GM20000 (cell line): ENCODE data around the gene ADARB2.

Experiments
- DNase-seq: peaks from one replicate; pipeline ENCODE4 v3.0.0; 2012; ENCODE audit warnings: low spot score
- TF ChIP-seq, protein P1 (sequence below): IDR thresholded peaks from 2 replicates; pipeline ENCODE4 v1.5.1; 2012; ENCODE audit warnings: mild to moderate bottlenecking, control low read depth; ENCODE audit errors: extremely low read depth, missing control alignments

ADARB2 gene

GRCh38 chr10:1187151-1187854 is 550.0 kb downstream of the ADARB2 start:
- TF ChIP-seq, protein P1, sequence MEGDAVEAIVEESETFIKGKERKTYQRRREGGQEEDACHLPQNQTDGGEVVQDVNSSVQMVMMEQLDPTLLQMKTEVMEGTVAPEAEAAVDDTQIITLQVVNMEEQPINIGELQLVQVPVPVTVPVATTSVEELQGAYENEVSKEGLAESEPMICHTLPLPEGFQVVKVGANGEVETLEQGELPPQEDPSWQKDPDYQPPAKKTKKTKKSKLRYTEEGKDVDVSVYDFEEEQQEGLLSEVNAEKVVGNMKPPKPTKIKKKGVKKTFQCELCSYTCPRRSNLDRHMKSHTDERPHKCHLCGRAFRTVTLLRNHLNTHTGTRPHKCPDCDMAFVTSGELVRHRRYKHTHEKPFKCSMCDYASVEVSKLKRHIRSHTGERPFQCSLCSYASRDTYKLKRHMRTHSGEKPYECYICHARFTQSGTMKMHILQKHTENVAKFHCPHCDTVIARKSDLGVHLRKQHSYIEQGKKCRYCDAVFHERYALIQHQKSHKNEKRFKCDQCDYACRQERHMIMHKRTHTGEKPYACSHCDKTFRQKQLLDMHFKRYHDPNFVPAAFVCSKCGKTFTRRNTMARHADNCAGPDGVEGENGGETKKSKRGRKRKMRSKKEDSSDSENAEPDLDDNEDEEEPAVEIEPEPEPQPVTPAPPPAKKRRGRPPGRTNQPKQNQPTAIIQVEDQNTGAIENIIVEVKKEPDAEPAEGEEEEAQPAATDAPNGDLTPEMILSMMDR, result no peak
- no peak for DNase-seq

DNA sequence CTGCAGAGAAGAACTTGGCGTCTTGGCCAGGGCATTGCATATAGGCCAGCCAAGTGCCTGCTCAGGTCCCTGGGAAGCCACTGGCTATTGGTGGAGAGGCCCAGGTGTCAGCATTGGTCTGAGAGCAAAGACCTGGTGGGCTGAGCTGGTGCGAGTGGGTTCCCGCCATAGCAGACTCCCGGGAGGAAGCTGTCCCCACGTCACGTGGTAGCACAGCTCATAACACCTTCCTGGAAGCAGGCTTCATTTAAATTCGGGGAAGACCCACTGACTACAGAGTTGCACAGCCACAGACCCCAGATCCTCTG is 550.7 kb downstream of the ADARB2 start:
- TF ChIP-seq, protein P1, result no peak
- DNase-seq, result no peak

DNA sequence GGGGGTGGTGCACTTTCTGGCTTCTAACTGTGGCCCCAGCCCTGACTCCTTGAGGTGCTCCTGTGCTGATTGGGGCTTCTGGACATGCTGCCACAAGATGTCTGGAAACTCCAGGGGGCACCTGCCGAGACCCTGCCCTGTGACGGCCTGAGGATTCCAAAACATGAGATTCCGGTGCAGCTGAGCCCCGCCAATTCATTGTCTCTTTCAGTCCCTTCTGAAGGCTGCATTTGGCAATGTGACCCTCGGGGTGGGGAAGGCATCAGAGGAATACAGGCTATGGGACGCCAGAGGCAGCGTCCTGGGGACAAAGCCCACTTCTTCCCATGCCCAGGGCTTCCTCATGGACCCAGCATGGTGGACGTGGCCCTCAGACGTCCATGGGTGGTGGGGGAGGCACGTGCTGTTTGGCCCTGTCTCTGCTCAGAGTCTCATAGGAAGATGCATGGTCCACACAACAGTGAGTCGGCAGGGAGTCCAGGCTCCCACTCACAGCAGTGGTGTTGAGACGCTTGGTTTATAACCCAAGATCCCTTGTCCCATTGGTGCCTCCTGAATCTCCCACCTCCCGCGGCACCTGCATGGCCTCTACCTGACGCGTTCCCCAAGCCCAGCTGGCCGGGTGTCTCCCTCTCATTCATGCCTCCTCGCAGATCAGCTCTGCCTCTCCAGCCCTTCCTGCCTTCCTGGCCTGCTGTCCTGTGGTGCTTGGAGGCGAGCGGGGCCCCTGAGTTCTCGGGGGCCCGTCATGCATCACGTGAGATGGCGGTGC is 551.2 kb downstream of the ADARB2 start:
- no peak for DNase-seq
- TF ChIP-seq, protein P1, result no peak

GRCh38 chr10:1184541-1185430 is 552.5 kb downstream of the ADARB2 start:
- DNase-seq, result no peak

DNA sequence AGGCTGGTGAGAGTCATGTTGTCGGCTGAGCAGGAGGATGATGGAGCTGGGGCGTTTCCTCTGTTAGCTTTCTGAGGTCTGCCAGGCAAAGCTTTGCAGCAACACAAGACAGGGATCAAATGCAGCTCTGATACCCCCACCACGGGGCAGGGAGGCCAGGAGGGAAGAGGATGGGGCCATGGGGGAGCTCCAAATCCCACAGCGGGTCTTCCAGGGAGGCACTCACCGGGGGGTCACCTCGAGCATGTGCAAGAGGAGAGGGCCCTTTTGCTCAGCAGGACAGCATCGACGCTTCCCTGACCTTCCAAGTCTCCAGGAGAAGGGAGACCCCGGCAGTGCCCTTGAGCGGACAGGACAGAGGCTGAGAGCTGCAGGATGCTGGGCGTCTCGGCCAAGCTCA is 553.6 kb downstream of the ADARB2 start:
- TF ChIP-seq, protein P1, result no peak

More at GRCh38 chr10:1184541-1185430, 552.5 kb downstream of the ADARB2 start:
- TF ChIP-seq, protein P1, result no peak

GRCh38 chr10:1183033-1183396 is 554.3 kb downstream of the ADARB2 start:
- TF ChIP-seq, protein P1, result no peak
- DNase-seq, result no peak

More for the DNA sequence above, 553.6 kb downstream of the ADARB2 start:
- DNase-seq, result no peak
